Measurements from ENCODE around the gene SSTR4.

- no peak for TF ChIP-seq CTCF (IDR thresholded peaks at IDR 0.05)
- TF ChIP-seq ZFX (IDR thresholded peaks at IDR 0.05; ENCODE audit: borderline replicate concordance): no peak
These were observed 25.5 kb upstream of the SSTR4 start for GRCh38 chr20:23009636-23010035.
